NK-92 (cell line): ENCODE measurements around the gene PHF10.
A peak's percentile ranks its signal among the peaks of the same experiment; 100 is the strongest.
"Not testable (repeated sequence)": the region's sequence is repeated elsewhere in the genome, so short reads cannot be mapped to it uniquely, and the experiment has no call there.

Experiments used
- DNase-seq: peaks from one replicate; lab custom pipeline; 2025; ENCODE audit not compliant: unreplicated experiment; lab: John Stamatoyannopoulos, UW

Gene PHF10

GRCh38 chr6:169723200-169723909, 945 bp downstream of the PHF10 start:
- no peak for DNase-seq

- no peak for DNase-seq
Observed at GRCh38 chr6:169722362-169723199, 1.7 kb downstream of the PHF10 start.

GRCh38 chr6:169720207-169720855, 4.0 kb downstream of the PHF10 start:
- no peak for DNase-seq

GRCh38 chr6:169719117-169719516, 5.2 kb downstream of the PHF10 start:
- DNase-seq, result no peak

- DNase-seq, result no peak
Observed at GRCh38 chr6:169714595-169714994, 9.7 kb downstream of the PHF10 start.

- DNase-seq, result no peak
Observed at GRCh38 chr6:169714178-169714577, 10.1 kb downstream of the PHF10 start.

GRCh38 chr6:169710009-169710408, 14.3 kb downstream of the PHF10 start:
- DNase-seq, result no peak

- no peak for DNase-seq
Observed at GRCh38 chr6:169709293-169709692, 15.0 kb downstream of the PHF10 start.

GRCh38 chr6:169707772-169708171, 16.5 kb downstream of the PHF10 start:
- DNase-seq, result no peak

- no peak for DNase-seq
Observed at GRCh38 chr6:169702840-169703246, 21.5 kb downstream of the PHF10 start.

GRCh38 chr6:169701954-169702839, 22.1 kb downstream of the PHF10 start, which contains the start of the genes C6orf120 and WDR27:
Gene C6orf120 (plus strand): TSS chr6:169702126. CDS start chr6:169702460, 334 bp downstream.
Gene WDR27 (minus strand): TSS chr6:169702029. CDS start chr6:169689005, 13,024 bp downstream.
- peak; percentile 71 for DNase-seq

- DNase-seq, result no peak
Observed at GRCh38 chr6:169701311-169701953, 22.9 kb downstream of the PHF10 start.

GRCh38 chr6:169700296-169700695, 24.0 kb downstream of the PHF10 start:
- DNase-seq, result no peak

GRCh38 chr6:169697115-169697514, 27.2 kb downstream of the PHF10 start:
- DNase-seq, result not testable (repeated sequence)

- DNase-seq, result no peak
Observed at GRCh38 chr6:169695131-169695530, 29.2 kb downstream of the PHF10 start.

- DNase-seq, result no peak
Observed at GRCh38 chr6:169692516-169692915, 31.8 kb downstream of the PHF10 start.

GRCh38 chr6:169691260-169691659, 33.0 kb downstream of the PHF10 start:
- DNase-seq, result no peak

GRCh38 chr6:169689287-169689686, 35.0 kb downstream of the PHF10 start:
- DNase-seq, result no peak

- DNase-seq, result no peak
Observed at GRCh38 chr6:169685860-169686259, 38.4 kb downstream of the PHF10 start.

- no peak for DNase-seq
Observed at GRCh38 chr6:169684056-169684455, 40.2 kb downstream of the PHF10 start.
